GM21529 (cell line): Measurements from ENCODE around the gene DOLK.

Source experiments
- ATAC-seq: cut with Tn5 transposase; IDR thresholded peaks from one replicate; pipeline ENCODE4 v1.9.1; 2021; ENCODE audit not compliant: unreplicated experiment

DOLK gene

DNA sequence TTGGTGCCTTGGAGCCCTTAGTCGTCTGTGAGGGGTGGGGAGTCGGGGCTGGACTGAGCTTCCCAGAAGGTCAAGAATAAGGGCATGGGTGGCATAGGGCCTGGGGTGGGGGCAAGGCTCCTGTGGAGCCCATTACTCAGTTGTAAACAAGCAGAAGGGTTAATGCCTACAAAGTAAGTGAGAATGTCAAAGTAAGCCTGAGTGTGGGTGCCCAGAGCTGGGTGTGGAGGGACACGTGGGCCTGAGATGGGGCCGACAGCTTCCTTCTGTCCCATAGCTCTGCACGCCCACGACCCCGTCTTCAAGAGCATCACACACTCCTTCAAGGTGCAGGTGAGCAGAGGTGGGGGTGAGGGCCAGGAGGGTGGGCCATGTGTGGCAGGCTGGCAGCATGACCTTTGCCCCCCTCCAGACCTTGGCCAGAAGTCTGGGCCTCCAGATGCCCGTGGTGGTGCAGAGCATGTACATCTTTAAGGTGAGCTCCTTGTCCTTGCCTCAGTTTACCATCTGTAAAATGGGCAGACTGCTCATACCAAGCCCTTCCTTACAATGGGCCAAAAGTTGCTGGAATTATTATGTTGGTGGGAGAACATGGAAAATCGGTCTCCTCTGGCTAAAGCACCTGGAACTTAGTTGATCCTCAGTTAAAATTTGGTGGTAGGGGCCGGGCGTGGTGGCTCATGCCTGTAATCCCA is 11.1 kb downstream of the DOLK start:
- ATAC-seq = no peak

DNA sequence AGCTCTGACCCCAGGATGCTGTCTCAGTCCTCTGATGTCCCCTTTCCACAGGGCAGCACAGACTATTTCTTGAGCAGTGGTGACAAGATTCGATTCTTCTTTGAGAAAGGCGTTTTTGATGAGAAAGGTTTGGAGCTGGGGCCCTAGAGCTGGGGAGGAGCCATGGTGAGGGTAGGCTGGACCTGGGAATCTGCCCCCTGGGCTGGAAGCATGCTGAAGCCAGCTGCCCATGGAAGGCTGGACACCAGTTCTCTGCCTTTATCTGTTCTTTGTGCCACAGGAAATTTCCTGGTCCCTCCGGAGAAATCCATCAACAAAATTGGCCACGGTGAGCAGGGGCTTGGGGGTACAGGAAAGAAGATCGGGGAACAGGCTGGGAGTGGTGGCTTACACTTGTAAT is 13.7 kb downstream of the DOLK start:
- no peak for ATAC-seq

DNA sequence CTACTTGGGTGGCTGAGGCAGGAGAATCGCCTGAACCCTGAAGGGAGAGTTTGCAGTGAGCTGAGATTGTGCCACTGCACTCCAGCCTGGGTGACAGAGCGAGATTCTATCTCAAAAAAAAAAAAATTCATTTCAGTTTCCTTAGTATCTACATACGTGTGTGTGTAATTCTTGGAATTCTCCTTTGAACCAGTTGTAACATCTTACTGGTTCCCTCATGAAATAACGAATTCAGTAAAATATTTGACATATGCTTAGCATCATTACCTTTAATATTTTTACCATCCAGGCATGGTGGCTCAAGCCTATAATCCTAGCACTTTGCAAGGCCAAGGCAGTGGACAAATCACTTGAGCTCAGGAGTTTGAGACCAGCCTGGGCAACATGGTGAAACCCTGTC is 17.8 kb downstream of the DOLK start:
- no peak for ATAC-seq

DNA sequence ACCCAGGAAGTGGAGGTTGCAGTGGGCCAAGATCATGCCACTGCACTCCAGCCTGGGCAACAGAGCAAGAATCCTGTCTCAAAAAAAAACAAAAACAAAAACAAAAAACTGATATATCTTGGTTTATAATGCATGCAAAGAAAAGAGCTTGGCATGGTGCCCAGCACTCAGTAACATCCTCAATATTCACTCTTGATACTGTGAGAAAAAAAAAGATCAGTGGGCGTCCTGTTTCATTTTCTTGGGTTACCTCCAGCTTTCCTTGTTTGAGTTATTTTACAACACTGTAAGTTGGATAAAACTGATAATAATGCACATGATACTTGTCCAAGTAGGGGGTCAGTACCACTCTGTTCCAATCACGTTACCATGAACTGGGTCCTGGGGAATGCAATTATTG is 18.8 kb downstream of the DOLK start:
- no peak for ATAC-seq

DNA sequence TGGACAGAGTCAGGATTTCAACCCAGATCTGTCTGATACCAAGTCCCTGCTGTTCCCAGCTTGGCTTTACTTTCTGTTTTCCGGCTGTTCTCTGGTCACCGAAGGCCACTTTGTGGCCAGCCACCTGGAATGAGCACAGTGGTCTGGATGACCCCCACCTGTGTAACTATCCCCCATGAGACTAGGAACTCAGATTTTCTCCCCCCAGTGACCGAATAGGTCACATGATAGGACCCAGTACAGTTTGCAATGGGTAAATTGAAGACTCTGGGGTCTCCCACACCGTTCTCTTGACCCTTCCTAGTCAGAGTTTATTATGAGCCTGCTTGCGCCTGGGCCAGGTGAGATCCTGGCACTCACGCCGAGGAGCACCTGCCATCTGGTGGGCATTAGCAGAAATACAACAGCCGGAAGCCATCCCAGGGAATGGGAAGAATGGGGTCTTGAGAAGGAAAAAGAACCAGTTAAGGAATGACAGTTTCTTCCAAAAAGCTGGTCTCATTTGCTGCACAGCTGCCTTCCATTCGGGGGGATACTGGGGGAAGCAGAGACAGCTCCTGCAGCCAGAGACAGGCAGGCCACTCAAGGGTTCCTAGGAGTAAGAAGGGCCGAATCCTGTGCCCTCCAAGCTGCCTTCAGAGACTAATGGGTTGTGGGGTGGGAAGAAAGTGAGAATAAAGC is 19.5 kb downstream of the DOLK start:
- no peak for ATAC-seq

DNA sequence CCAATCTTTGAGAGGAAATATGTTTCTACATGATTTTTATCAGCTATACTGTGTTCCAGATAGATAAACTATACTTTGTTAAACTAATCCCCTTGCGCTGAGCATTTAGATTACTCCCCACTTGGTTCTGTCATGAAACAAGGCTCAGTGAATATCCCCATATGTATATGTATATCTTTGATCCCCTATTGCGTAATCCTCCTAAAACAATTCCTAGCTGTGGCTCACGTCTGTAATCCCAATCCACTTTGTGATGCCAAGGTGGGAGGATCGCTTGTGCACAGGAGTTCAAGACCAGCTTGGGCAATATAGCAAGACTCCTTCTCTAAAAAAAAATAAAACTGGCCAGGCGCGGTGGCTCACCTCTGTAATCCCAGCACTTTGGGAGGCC is 23.9 kb downstream of the DOLK start:
- ATAC-seq = no peak

DNA sequence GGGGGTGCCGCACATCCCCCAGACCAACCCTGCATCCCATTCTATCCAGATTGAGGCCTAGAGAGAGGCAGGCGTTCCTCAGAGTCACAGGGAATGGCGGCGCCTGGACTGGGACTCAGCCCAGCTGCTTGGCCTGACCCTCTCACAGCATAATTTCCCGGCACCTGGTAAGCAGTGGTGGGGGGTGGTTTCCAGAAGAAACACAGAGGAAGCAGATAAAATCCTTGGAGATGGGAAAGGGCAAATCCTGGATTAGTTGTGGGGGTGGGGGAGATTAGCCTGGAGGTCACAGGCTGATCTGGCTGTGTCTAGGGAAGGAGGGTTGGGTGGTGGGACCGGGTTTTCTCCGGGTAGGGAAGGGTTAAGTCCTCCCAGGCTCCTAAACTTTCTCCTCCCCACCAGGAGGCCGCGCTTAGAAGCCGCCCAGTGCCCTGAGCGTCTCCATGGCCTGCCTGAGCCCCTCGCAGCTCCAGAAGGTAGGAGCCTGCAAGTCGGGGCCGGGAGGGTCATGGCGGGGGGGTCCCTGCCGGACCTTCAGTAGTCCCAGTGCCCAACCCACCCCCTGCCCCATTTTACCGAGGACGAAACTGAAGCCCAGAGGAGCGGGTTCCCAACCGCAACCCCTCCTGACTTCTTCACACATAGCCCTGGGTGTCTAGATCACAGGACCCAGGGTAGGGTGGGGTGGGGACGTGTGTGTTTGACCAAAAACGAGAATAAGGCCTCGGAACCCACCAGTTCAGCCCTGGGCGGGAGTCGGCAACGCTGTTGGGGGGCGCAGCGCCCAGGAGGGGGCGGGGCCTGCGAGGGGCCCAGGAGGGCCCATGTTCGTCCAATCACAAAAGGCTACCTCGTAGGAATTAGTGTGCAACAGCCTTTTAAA is 25.3 kb downstream of the DOLK start:
- no peak for ATAC-seq

DNA sequence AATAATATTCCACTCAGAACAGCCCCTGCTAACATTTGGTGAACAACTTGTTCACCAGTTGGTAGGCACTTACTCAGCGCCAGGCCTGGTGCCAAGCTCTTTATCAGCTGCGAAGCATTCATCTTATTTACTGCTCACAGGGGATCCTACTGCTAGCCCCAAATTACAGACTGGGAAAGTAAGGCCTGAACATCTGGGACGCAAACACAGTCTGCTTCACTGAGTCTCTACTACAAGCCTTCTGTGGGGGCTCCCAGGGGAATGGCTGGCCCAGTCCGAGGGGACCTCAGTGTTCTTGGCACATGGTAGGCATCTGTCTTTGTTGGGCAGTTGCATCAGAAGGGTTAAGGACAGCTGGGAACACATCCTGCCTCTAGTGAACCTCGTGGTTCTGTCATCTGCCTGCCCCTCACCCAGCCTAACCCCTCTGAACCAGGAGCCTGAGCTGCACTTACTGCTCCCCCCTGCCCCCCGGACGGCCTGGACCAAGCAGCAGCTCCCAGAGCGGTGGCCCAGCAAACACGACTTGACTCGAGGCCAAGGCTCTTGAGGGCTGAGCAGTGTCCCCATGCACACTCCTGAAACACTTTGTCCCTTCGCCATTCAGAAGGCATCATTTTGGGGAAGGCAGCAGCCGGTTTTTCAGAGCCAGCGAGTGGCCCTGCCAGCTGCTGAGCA is 26.9 kb downstream of the DOLK start, which contains the start of gene PHYHD1:
Gene PHYHD1 (plus strand): TSS at position 602 of the 678 bp plus-strand sequence. CDS start 1,342 bp downstream, outside the sequence.
- no peak for ATAC-seq

DNA sequence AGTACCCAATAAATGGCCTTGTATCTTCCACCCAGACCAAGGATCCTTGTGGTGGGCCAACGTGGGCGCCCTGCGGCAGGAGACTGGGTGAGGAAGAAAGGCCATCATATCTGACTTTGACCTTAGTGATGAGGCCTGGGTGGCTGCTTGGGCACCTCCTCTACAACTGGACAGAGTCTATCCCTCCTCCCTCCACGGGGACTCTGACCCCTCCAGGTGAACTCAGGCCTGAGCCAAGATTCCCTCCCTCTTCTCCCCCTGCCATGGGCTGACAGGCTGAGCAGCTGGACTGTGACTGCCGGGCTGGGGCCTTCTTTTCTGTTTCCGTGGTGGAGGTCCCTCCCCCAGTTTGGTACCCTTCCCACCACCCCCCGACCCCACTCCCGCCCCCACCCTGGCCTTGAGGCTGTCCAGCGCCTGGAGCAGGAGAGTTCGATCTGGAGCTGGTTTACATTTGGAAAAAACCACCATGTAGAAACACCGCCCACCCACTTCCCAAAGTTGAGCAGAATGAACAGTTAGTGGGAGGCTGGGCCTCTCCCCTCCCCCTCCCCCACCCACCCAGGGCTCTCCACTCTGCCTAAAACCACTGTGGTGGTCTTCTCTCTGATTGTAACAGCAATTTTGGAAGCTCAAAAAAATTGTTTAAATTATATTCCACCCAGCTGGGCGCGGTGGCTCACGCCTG is 27.9 kb downstream of the DOLK start:
- no peak for ATAC-seq

DNA sequence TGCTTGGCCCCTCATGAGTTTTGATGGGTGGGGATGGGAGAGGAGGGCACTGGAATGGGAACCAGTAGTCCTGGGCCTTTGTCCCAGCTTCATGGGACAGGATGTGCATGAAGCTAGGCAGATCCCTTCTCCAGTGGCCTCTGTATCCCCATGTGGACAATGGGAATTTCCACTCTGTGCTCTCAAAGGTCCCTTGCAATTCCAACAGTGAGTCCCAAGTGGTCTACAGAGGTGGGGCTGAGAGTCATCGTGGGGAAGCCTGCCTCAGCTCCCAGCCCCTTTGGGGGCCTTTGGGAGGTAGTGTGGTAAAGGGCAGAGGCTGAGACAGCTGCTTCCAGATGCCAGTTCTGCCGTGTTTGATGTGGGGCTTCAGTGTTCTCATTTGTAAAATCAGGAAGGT is 28.5 kb downstream of the DOLK start:
- ATAC-seq = no peak

DNA sequence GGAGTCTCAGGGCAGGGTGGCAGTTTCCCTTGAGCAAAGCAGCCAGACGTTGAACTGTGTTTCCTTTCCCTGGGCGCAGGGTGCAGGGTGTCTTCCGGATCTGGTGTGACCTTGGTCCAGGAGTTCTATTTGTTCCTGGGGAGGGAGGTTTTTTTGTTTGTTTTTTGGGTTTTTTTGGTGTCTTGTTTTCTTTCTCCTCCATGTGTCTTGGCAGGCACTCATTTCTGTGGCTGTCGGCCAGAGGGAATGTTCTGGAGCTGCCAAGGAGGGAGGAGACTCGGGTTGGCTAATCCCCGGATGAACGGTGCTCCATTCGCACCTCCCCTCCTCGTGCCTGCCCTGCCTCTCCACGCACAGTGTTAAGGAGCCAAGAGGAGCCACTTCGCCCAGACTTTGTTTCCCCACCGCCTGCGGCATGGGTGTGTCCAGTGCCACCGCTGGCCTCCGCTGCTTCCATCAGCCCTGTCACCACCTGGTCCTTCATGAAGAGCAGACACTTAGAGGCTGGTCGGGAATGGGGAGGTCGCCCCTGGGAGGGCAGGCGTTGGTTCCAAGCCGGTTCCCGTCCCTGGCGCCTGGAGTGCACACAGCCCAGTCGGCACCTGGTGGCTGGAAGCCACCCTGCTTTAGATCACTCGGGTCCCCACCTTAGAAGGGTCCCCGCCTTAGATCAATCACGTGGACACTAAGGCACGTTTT is 30.1 kb downstream of the DOLK start:
- no peak for ATAC-seq

DNA sequence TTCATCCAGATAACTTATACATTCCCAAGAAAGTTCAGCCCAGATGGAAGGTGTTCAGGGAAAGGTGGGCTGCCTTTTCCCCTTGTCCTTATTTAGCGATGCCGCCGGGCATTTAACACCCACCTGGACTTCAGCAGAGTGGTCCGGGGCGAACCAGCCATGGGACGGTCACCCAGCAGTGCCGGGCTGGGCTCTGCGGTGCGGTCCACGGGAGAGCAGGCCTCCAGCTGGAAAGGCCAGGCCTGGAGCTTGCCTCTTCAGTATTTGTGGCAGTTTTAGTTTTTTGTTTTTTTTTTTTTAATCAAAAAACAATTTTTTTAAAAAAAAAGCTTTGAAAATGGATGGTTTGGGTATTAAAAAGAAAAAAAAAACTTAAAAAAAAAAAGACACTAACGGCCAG is 30.7 kb downstream of the DOLK start:
- no peak for ATAC-seq

DNA sequence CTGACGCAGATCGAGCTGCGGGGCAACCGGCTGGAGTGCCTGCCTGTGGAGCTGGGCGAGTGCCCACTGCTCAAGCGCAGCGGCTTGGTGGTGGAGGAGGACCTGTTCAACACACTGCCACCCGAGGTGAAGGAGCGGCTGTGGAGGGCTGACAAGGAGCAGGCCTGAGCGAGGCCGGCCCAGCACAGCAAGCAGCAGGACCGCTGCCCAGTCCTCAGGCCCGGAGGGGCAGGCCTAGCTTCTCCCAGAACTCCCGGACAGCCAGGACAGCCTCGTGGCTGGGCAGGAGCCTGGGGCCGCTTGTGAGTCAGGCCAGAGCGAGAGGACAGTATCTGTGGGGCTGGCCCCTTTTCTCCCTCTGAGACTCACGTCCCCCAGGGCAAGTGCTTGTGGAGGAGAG is 31.2 kb downstream of the DOLK start:
- no peak for ATAC-seq

DNA sequence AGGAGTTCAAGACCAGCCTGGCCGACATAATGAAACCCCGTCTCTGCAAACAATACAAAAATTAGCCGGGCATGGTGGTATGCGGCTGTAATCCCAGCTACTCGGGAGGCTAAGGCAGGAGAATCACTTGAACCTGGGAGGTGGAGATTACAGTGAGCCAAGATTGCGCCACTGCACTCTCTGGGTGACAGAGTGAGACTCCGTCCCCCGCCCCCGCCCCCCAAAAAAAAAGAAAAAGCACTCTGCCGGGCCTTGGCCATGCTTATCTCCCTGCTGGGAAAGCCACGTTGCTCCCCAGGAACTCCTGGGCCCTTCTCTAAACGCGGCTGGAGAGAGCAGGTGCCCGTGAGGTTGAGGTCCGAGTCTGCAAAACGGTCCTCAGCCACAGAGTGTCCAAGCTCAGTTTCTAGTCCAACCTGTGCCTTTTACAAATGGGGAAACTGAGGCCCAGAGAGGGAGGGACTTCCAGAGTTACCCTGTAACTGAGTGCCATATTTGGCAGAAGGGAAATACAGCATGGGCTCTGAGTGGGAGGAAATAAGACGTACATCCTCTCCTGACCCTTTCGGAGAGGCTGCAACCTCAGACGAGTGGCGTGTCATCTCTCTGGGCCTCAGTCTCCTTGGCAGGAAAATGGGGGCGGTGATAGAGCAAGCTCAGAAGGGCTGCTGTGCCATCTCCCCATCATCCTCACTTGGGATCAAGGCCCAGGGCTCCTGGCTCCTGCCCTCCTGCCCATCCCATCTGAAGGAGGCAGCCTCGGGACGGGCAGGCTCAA is 33.2 kb downstream of the DOLK start:
- ATAC-seq = no peak

DNA sequence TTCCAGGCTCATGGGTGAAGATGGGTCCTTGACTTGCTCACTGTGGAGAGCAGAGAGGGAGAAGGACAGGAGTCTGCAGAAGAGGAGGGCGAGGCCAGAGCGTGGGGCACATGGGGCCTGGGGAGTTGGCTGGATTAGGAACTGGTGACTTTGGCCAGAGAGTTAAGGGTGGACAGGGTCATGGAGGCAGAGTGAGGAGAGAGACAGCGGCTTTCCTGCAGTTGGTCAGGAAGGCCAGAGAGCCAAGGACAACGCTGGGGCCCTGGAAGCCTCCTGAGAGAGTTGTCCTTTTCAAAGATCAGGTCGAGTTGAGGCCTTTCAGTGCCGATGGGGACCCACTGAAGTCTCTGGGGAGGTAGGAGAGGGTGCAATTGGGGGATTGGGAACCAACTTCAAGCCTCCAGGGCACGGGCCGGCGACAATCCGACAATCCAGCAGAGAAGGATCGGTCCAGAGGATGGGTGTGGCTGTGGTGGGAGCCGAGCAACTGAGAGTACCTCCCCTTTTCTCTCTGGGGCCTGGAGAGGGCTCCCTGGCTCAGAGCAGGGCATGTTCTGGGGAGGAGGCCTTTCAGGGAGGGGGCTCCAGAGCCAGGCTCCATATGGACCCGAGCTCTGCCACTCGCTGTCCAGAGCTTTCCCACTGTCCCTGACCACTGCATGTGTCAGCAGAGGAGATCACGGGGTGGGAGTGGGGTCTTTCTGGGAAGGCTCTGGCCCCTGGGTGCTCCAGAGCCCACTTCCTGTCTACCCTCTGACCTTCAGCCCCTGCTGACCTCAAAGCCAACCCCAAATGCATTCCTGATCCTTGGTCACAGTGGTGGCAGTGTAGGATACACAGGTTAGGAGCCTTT is 34.1 kb downstream of the DOLK start:
- ATAC-seq = no peak

DNA sequence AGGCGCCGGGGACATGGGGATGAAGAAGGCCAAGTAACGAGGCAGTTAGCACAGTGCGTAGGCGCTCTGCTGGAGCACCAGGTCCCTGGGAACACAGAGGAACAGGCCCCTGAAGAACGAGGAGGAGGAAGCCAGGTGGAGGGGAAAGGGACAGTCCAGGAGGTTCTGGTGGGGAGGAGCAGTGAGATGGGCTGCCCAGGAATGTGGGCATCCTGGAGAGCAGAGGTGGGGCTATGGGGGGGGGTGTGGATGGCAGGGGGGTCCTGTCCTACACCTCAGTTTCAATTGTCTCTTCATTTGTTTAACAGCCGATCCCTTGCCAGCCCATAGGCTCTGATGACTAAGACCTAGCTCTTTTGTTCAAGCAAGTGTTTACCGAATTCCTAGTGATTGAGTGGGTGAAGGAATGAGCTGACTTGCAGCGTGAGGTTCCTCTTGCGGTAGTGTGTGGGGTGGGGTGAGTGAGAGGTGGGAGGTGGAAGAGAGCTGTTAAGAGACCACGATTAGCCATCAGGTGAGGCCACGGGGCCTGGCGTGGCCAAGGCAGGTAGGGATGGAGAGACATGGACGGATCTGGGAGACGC is 35.0 kb downstream of the DOLK start:
- ATAC-seq = no peak

DNA sequence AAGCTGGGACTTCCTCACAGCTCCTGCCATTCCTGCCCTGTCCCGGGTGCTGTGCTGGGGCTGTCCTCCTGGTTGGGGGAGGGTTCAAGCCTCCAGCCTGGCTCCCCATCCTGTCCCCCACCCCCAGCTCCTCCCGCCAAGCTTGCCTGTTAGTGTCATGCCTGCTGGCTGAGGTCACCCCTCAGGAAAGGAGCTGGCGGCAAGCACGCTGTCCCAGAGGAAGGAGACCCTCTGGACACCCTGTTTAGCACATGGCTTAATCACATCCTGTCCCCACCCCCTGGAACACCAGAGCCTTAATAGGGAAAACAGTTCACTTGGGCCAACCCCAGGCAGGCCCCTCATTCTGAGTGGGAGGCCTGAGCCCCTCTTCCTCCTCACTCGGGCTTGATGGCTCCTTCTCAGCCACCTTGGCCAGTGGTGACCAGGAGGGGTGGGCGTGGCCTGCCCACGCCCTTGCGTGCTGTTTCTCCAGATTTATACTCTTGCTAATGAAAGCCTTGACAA is 35.8 kb downstream of the DOLK start:
- no peak for ATAC-seq

DNA sequence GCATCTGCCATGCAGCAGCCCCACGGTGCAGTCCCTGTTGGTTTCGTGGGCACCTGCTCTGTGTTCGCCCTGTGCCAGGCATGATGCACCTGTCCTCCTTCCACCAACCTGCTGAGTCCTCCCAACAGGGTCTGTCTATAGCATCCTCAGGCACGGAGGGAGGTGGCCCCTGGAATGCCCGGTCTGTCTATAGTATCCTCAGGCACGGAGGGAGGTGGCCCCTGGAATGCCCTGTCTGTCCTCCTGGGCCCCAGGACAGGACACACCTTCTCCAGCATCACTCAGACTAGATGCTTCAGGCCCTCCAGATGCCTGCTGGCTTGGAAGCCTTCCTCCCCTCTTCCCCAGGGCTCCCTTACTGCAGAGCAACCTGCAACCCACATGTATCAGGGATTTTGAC is 36.5 kb downstream of the DOLK start:
- ATAC-seq = no peak
